Transverse colon (tissue), 4 donors: ENCODE results near the gene NOVA1.

Source experiments
- CTCF ChIP-seq, 5 experiments: fragments of 200-600 bp in 3 of 5; fragments of 450-650 bp in 2 of 5; sonication (generic) in 3 of 5; IDR thresholded peaks; 1 replicate in 2 of 5; 2 replicates in 3 of 5; pipeline ENCODE4 v1.5.1; 2016 to 2017; ENCODE audit warnings: antibody characterized with exemption in 5 of 5, inconsistent platforms in 3 of 5, mild to moderate bottlenecking in 2 of 5, moderate library complexity in 1 of 5
- POLR2AphosphoS5 ChIP-seq, 3 donors: sonication (generic); formaldehyde crosslinking; IDR thresholded peaks; one replicate each; pipeline ENCODE4 v1.6.1; 2016; ENCODE audit warnings: antibody characterized with exemption in 3 of 3

- TF ChIP-seq CTCF (IDR thresholded peaks at IDR 0.05) (no peak), POLR2AphosphoS5 (IDR thresholded peaks at IDR 0.05) (no peak)
These were observed 48.3 kb downstream of the NOVA1 start for GRCh38 chr14:26549571-26549970.
